ENCODE measurements around the gene TECPR2.

GRCh38 chr14:102378830-102379229 is 16.1 kb downstream of the TECPR2 start:
- TF ChIP-seq SMC3 (IDR thresholded peaks at IDR 0.05; ENCODE audit: borderline replicate concordance, low read length) = no peak
- TF ChIP-seq CTCF (IDR thresholded peaks at IDR 0.05 in 2 of 3, conservative IDR thresholded peaks at IDR 0.05 in 1 of 3; ENCODE audit: control insufficient read depth in 2 of 3, extremely low read depth in 1 of 3, insufficient read depth in 1 of 3, low read depth in 3 of 3, low read length in 3 of 3) = no peak
- TF ChIP-seq RFX5 (IDR thresholded peaks at IDR 0.05; ENCODE audit: low read depth, low read length) = no peak
- no peak for TF ChIP-seq FOXM1 (IDR thresholded peaks at IDR 0.05; ENCODE audit: low read depth, low read length)
- TF ChIP-seq SKIL (IDR thresholded peaks at IDR 0.05; ENCODE audit: low read depth, poor library complexity, severe bottlenecking) = no peak
- no peak for TF ChIP-seq ESRRA (IDR thresholded peaks at IDR 0.05; ENCODE audit: low read length)
- TF ChIP-seq KDM1A (IDR thresholded peaks at IDR 0.05; ENCODE audit: borderline replicate concordance) = no peak
- TF ChIP-seq ZNF622 (IDR thresholded peaks at IDR 0.05) = no peak

All from GM12878 (cell line).